ENCODE measurements around the gene DDOST.
"Not testable (repeated sequence)": the region's sequence is repeated elsewhere in the genome, so short reads cannot be mapped to it uniquely, and the experiment has no call there.

Gene DDOST

DNA sequence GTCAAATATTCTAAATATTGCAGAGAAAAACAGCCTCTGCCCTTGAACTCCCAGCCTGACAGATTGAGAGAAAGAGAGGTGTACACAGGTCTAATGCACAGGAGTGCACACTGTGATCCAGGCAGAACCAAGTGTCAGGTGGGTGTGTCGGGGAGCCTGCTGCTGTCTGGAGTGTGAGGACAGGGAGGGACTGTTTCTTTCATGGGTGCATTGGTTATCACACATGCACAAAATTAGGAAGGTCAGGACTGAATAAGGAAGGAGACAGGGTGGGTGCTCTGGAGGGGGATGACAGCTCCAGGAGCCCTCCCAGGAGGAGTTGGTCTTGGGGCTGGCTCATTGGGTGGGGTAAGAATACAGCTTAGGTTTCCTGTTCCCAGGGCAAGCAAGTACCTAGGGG, 41.2 kb downstream of the DDOST start:
- no peak for DNase-seq

DNA sequence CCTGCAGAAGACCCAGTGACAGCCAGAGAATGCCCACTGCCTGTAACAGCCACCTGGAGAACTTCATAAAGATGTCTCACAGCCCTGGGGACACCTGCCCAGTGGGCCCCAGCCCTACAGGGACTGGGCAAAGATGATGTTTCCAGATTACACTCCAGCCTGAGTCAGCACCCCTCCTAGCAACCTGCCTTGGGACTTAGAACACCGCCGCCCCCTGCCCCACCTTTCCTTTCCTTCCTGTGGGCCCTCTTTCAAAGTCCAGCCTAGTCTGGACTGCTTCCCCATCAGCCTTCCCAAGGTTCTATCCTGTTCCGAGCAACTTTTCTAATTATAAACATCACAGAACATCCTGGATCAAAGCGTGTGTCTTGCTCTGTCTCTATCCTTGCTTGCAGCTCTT, 42.6 kb downstream of the DDOST start:
- no peak for DNase-seq

- no peak for DNase-seq
Observed at GRCh38 chr1:20616847-20617487, 44.2 kb downstream of the DDOST start.

GRCh38 chr1:20615946-20616846, 45.0 kb downstream of the DDOST start:
- no peak for DNase-seq

GRCh38 chr1:20614131-20614579, 47.0 kb downstream of the DDOST start:
- DNase-seq = no peak

DNA sequence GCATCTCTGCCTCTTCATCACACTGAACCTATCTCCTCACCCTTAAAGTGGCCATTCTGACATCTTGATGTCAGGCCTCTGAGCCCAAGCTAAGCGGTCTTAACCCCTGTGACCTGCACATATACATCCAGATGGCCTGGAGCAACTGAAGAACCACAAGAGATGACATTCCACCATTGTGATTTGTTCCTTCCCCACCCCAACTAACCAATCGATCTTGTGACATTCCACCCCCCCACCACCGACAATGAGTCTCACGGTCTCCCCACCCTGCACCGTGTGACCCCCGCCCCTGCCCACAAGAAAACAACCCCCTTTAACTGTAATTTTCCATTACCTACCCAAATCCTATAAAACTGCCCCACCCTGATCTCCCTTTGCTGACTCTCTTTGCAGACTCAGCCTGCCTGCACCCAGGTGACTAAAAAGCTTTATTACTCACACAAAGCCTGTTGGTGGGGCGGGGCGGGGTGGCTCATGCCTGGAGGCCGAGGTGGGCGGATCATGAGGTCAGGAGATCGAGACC, 48.9 kb downstream of the DDOST start:
- no peak for DNase-seq

DNA sequence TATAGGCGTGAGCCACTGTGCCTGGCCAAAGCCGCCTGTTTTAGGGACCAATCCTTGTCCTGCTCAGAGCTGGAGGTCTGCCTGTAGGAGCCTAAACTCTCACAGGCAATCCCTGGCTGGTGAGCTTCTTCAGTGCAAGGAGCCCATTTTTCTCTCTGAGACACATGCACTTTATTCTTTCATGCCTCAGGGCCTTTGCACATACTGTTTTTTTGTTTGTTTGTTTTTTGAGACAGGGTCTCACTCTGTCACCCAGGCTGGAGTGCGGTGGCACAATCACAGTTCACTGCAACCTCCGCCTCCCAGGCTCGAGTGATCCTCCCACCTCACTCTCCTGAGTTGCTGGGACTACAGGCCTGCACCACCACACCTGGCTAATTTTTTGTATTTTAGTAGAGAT, 49.5 kb downstream of the DDOST start:
- DNase-seq = no peak

DNA sequence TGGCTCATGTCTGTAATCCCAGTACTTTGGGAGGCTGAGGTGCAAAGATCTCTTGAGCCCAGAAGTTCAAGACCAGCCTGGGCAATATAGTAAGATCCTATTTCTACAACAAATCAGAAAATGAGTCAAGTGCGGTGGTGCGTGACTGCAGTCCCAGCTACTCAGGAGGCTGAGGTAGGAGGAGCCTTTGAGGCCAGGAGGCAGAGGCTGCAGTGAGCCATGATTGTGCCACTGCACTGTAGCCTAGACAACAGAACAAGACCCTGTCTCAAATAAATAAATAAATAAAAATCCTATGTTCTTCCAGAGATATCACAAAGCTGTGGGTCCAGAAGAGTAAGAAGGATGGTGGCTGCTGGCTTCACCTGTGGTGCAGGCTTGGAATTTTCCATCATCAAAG, 50.2 kb downstream of the DDOST start:
- DNase-seq = no peak

DNA sequence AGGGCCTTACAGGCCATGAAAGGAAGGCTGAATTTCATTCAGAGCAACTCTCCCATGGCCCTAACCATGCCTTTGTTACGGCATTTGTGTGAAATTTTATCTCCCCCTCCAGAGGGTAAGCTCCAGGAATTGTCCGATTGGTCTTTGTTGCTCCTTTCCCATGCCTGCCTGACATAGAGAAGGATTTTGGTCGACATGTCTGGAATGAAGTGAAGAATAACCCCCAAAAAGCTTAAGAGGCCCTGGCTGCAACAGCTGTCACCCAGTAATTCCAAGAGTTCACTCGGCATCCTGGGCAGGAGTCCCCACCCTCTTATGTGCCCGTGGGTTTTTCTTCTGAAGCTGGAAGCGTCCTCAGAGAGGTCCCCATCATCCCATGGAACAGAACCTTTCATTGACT, 51.6 kb downstream of the DDOST start:
- DNase-seq = no peak

- DNase-seq = not testable (repeated sequence)
Observed at GRCh38 chr1:20606801-20607570, 54.2 kb downstream of the DDOST start.

GRCh38 chr1:20604678-20605077, 56.5 kb downstream of the DDOST start:
- DNase-seq = no peak

DNA sequence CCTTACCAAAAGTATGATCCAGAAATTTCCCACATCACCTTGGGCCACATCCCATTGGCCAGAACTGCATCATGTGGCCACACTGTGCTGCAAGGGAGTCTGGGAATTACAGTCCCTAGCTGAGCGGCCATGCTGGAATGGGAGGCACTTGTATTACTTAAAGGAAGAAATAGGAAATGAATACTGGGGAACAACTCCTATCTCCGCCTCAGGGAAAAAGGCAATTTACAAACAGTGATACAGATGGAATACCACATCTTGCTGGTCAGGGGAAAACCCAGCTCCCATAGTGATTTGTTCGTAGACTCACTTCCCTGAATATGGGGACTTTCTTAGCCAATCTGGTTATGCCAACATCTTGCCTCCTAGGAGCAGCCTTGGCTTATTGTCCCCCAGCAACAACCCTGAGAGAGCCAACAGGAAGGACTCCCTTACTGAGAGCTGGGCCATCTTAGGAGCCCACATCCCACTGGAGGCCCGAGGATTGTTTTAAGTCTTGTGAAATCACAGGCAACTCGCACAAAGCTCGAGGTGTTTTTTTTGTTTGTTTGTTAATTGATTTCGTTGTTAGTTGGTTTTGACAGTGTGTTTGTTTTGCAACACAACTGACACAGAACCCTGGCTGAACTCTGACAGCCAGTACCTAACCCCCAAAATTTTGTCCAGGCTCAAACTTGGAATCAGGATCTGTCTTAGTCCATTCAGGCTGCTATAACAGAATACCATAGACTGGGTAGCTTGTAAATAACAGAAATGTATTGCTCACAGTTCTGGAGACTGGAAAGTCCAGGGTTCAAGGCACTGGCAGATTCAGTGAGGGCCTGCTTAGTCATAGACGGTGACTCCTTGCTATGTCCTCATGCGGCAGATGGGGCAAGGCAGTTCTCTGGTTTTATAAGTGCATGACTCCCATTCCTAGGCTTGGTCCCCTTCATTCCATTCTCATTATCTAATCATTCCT, 57.4 kb downstream of the DDOST start:
- DNase-seq = no peak

DNA sequence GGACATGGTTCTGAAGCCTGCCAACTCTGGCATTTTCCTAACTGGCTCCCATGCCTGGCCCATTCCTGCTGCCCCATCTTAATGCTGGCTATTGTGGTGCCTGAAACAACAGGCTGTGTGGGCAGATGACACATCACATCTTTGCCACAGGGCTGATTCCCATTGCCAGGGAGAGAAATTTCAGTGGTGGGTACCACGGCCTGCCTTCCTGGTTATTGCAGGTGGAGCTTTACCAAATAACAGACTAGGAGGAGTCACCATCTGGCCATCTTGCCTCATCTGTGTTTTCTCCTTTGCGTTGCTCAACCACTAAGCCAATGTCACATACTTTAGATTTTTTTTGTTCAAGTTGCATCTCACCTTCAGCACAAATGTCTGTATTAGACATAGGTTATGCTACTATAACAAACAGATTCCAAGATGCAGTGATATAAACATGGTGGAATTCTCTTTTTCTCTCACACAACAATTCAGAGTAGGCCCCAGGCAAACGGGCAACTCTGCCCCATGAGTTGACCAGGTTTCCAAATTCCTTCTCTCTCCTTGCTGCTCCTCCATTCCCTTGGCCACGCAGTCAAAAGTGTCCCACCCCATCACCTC, 58.2 kb downstream of the DDOST start:
- no peak for DNase-seq
